ENCODE data around the gene MED31.
"Not testable (repeated sequence)": the region's sequence is repeated elsewhere in the genome, so short reads cannot be mapped to it uniquely, and the experiment has no call there.

MED31 gene

GRCh38 chr17:6602141-6602540 lies 49.3 kb downstream of the MED31 start:
- no peak overlapping the region for H3K27ac ChIP-seq
- TF ChIP-seq ZFX (IDR thresholded peaks at IDR 0.05; ENCODE audit: borderline replicate concordance), result no peak

GRCh38 chr17:6599364-6599763 lies 52.0 kb downstream of the MED31 start:
- peak overlapping the region; percentile 82 for H3K27ac ChIP-seq
- TF ChIP-seq CTCF (IDR thresholded peaks at IDR 0.05) (no peak), ZFX (IDR thresholded peaks at IDR 0.05; ENCODE audit: borderline replicate concordance) (no peak)

GRCh38 chr17:6597727-6598126 lies 53.7 kb downstream of the MED31 start:
- no peak for TF ChIP-seq ZFX (IDR thresholded peaks at IDR 0.05; ENCODE audit: borderline replicate concordance)
- no peak for TF ChIP-seq CTCF (IDR thresholded peaks at IDR 0.05)
- H3K27ac ChIP-seq, result peak overlapping the region; percentile 82

- TF ChIP-seq ZFX (IDR thresholded peaks at IDR 0.05; ENCODE audit: borderline replicate concordance) (no peak), CTCF (IDR thresholded peaks at IDR 0.05) (no peak)
- H3K27ac ChIP-seq, result peak overlapping the region; percentile 82
Observed at GRCh38 chr17:6596941-6597340, 54.5 kb downstream of the MED31 start.

GRCh38 chr17:6596511-6596910 lies 54.9 kb downstream of the MED31 start:
- no peak overlapping the region for H3K27ac ChIP-seq
- TF ChIP-seq ZFX (IDR thresholded peaks at IDR 0.05; ENCODE audit: borderline replicate concordance) (no peak), CTCF (IDR thresholded peaks at IDR 0.05) (no peak)

GRCh38 chr17:6596081-6596480 lies 55.3 kb downstream of the MED31 start:
- no peak overlapping the region for H3K27ac ChIP-seq

GRCh38 chr17:6593371-6593770 lies 58.0 kb downstream of the MED31 start:
- not testable (repeated sequence) for H3K27ac ChIP-seq

More at GRCh38 chr17:6596081-6596480, 55.3 kb downstream of the MED31 start:
- no peak for TF ChIP-seq CTCF (IDR thresholded peaks at IDR 0.05)
- no peak for TF ChIP-seq ZFX (IDR thresholded peaks at IDR 0.05; ENCODE audit: borderline replicate concordance)

Measured in 22Rv1 (cell line).